Measurements from ENCODE around the gene ME2.
"Not testable (repeated sequence)": the region's sequence is repeated elsewhere in the genome, so short reads cannot be mapped to it uniquely, and the experiment has no call there.

The ME2 gene

GRCh38 chr18:50982086-50982801 lies 103.3 kb downstream of the ME2 start:
- FAIRE-seq: no peak

- no peak for FAIRE-seq
These were observed 103.9 kb downstream of the ME2 start for GRCh38 chr18:50982802-50983179.

- FAIRE-seq: no peak
These were observed 107.6 kb downstream of the ME2 start for GRCh38 chr18:50986360-50987087.

- no peak for FAIRE-seq
These were observed 108.3 kb downstream of the ME2 start for GRCh38 chr18:50987261-50987660.

- FAIRE-seq: no peak
These were observed 110.8 kb downstream of the ME2 start for GRCh38 chr18:50989711-50990110.

GRCh38 chr18:50992351-50992762 lies 113.4 kb downstream of the ME2 start:
- no peak for FAIRE-seq

GRCh38 chr18:50994031-50994430 lies 115.1 kb downstream of the ME2 start:
- FAIRE-seq: no peak

- FAIRE-seq: not testable (repeated sequence)
These were observed 124.3 kb downstream of the ME2 start for GRCh38 chr18:51003174-51003573.
